Endothelial cell of umbilical vein (primary cell): Measurements from ENCODE around the gene KIF26B. TPM values are rescaled to one million over a fixed set of nuclear protein-coding genes. Genes with fewer than 3 reads are reported as not detected.

Experiments
- BruUV-seq: library from RNA; stranded (reverse); fragments of 400-500 nt; replicated peaks from 2 replicates; lab custom pipeline; 2021; lab: Mats Ljungman, UMichigan
- CTCF ChIA-PET: fragments of 300-600, 350-600 bp; sonication (Branson Sonifier 250); formaldehyde crosslinking; loops from one replicate; lab custom pipeline; 2021; ENCODE audit warnings: antibody characterized with exemption, inconsistent platforms; lab: Charles Lee
- POLR2A ChIA-PET: fragments of 300-600, 350-600 bp; sonication (Branson Sonifier 250); formaldehyde crosslinking; loops from one replicate; lab custom pipeline; 2021; ENCODE audit warnings: antibody characterized with exemption, inconsistent platforms; lab: Charles Lee
- DNase-seq: peaks from one replicate; pipeline ENCODE4 v3.0.0-alpha.2; 2011; ENCODE audit warnings: low read depth, low spot score
- FAIRE-seq: peaks from 2 replicates; lab custom pipeline; 2011; peaks lifted over from hg19 to GRCh38; lab: Jason Lieb, UNC
- H2AFZ ChIP-seq: 2 replicates; pipeline ENCODE4 v1.6.0; 2012; ENCODE audit warnings: low read depth, low read length, control low read depth, inconsistent platforms
- H3K27ac ChIP-seq: 2 replicates; pipeline ENCODE4 v1.5.1; 2011; ENCODE audit warnings: low read depth, mild to moderate bottlenecking, control low read depth, low read length, moderate library complexity; ENCODE audit not compliant: insufficient read depth
- H3K27me3 ChIP-seq, 2 experiments: 2 replicates each; pipeline versions ENCODE4 v1.6.0 to v1.6.1; 2011; ENCODE audit warnings: low read length in 2 of 2, mixed read lengths in 1 of 2; ENCODE audit not compliant: control insufficient read depth in 2 of 2, insufficient read depth in 2 of 2
- H3K36me3 ChIP-seq, 2 experiments: 2 replicates in 1 of 2; 3 replicates in 1 of 2; pipeline ENCODE4 v1.5.1; 2011; ENCODE audit warnings: low read length in 2 of 2, mild to moderate bottlenecking in 1 of 2, moderate library complexity in 1 of 2; ENCODE audit not compliant: control insufficient read depth in 2 of 2, insufficient read depth in 2 of 2; ENCODE audit errors: extremely low read depth in 1 of 2
- H3K4me1 ChIP-seq: 3 replicates; pipeline ENCODE4 v1.5.1; 2011; ENCODE audit warnings: mild to moderate bottlenecking, low read length; ENCODE audit not compliant: control insufficient read depth, insufficient read depth; ENCODE audit errors: extremely low read depth
- H3K4me2 ChIP-seq: 2 replicates; pipeline ENCODE4 v1.6.1; 2011; ENCODE audit warnings: low read length, control low read depth, mixed read lengths; ENCODE audit not compliant: insufficient read depth
- H3K4me3 ChIP-seq, 3 experiments: fragments of 200-600 bp in 1 of 3; sonication (generic), shearing (Covaris generic) in 1 of 3; replicated peaks in 1 of 3; 2 replicates each; pipeline ENCODE4 v1.5.1; 2011 to 2016; ENCODE audit warnings: control low read depth in 3 of 3, low read length in 3 of 3, mild to moderate bottlenecking in 2 of 3, inconsistent platforms in 1 of 3, low read depth in 1 of 3, moderate library complexity in 1 of 3; ENCODE audit not compliant: insufficient read depth in 1 of 3
- H3K79me2 ChIP-seq: 2 replicates; pipeline ENCODE4 v1.6.0; 2012; ENCODE audit warnings: low read length, inconsistent platforms; ENCODE audit not compliant: control insufficient read depth, insufficient read depth
- H3K9ac ChIP-seq: replicated peaks from 2 replicates; pipeline ENCODE3; 2011; ENCODE audit warnings: low read length, control low read depth; ENCODE audit not compliant: insufficient read depth; ENCODE audit errors: extremely low read depth
- H3K9me1 ChIP-seq: replicated peaks from 3 replicates; pipeline ENCODE4 v1.6.0; 2011; ENCODE audit warnings: mild to moderate bottlenecking, low read length; ENCODE audit not compliant: control insufficient read depth, insufficient read depth; ENCODE audit errors: extremely low read depth
- H3K9me3 ChIP-seq: replicated peaks from 2 replicates; pipeline ENCODE4 v1.5.1; 2012; ENCODE audit warnings: low read length, inconsistent platforms; ENCODE audit not compliant: control insufficient read depth, insufficient read depth
- H4K20me1 ChIP-seq: replicated peaks from 2 replicates; pipeline ENCODE3; 2011; ENCODE audit warnings: mild to moderate bottlenecking, low read length; ENCODE audit not compliant: control insufficient read depth, insufficient read depth; ENCODE audit errors: extremely low read depth
- CTCF ChIP-seq, 2 donors: IDR thresholded peaks; 1 replicate in 1 of 2; 2 replicates in 1 of 2; pipeline ENCODE4 v1.5.1; 2011; ENCODE audit warnings: low read length in 2 of 2, mild to moderate bottlenecking in 2 of 2, moderate library complexity in 2 of 2, control low read depth in 1 of 2, inconsistent platforms in 1 of 2, low read depth in 1 of 2; ENCODE audit not compliant: insufficient read depth in 1 of 2; ENCODE audit errors: extremely low read depth in 1 of 2
- EZH2 ChIP-seq: IDR thresholded peaks from 2 replicates; pipeline ENCODE4 v1.6.1; 2012; ENCODE audit warnings: borderline replicate concordance, low read depth, mild to moderate bottlenecking, moderate library complexity, low read length, inconsistent platforms; ENCODE audit not compliant: severe bottlenecking
- FOS ChIP-seq: IDR thresholded peaks from 2 replicates; pipeline ENCODE4 v1.6.1; 2011; ENCODE audit warnings: mild to moderate bottlenecking, low read length, moderate library complexity, borderline replicate concordance; ENCODE audit not compliant: insufficient read depth
- GATA2 ChIP-seq: IDR thresholded peaks from 2 replicates; pipeline ENCODE4 v1.7.0; 2011; ENCODE audit warnings: low read depth, mild to moderate bottlenecking, moderate library complexity, mixed read lengths, low read length; ENCODE audit not compliant: insufficient read length, insufficient read depth
- JUN ChIP-seq: IDR thresholded peaks from 2 replicates; pipeline ENCODE4 v1.6.1; 2011; ENCODE audit warnings: borderline replicate concordance, low read depth; ENCODE audit not compliant: insufficient read length, insufficient read depth
- MAX ChIP-seq: IDR thresholded peaks from 2 replicates; pipeline ENCODE4 v1.6.1; 2011; ENCODE audit not compliant: insufficient read depth, insufficient read length
- MYC ChIP-seq: IDR thresholded peaks from one replicate; pipeline ENCODE4 v1.6.1; 2011; ENCODE audit warnings: mild to moderate bottlenecking, low read depth, low read length
- POLR2A ChIP-seq: IDR thresholded peaks from 2 replicates; pipeline ENCODE4 v1.6.1; 2012; ENCODE audit warnings: low read depth, mild to moderate bottlenecking, control low read depth, low read length
- POLR2AphosphoS5 ChIP-seq: IDR thresholded peaks from 2 replicates; pipeline ENCODE4 v1.6.1; 2012; ENCODE audit warnings: low read depth, mild to moderate bottlenecking, control low read depth, low read length, moderate library complexity; ENCODE audit not compliant: insufficient read depth
- dilution Hi-C: fragments of 300-500 bp; cut with MboI; formaldehyde crosslinking; loops from one replicate; pipeline ENCODE4 v1.15.0; 2019; ENCODE audit warnings: low sequenced_read_pairs; ENCODE audit not compliant: extremely low pct_ligation_motif_present
- intact Hi-C: fragments of 100-400 bp; cut with micrococcal nuclease; formaldehyde crosslinking; loops from one replicate; pipeline ENCODE4 v1.10.0; 2022
- polyA plus RNA-seq, 4 experiments: library from polyadenylated mRNA; depleted of rRNA in 3 of 4; stranded (reverse) in 3 of 4; unstranded in 1 of 4; fragments of >200 nt; gene quantifications; 2 replicates each; pipeline versions ENCODE4 v1.2.1 to v1.2.3, GENCODE V29; 2011 to 2012; ENCODE audit warnings: missing spikeins in 1 of 4
- total RNA-seq: library from RNA; stranded (reverse); gene quantifications from 2 replicates; pipeline ENCODE4 v1.2.3, GENCODE V29; 2021

KIF26B gene
- total and polyA plus RNA-seq, 2 donors (not counting 3 experiments of a cell fraction or from before 2014, with no cell fraction given): 0.04 to 0.49 TPM

GRCh38 chr1:245454051-245454450 is 299.3 kb downstream of the KIF26B start:
- H3K27me3 ChIP-seq: no peaks in the 10 kb centered on the region
- dilution Hi-C loops (no loop called here), intact Hi-C loops (no loop called here)
- no peaks in the 10 kb centered on the region for H3K79me2 ChIP-seq
- H2AFZ ChIP-seq: no peak overlapping the region
- H3K36me3 ChIP-seq: no peaks in the 10 kb centered on the region
- no peaks in the 10 kb centered on the region for H3K9me3 ChIP-seq
- POLR2A ChIA-PET: no interaction called here
- H4K20me1 ChIP-seq: no peaks in the 10 kb centered on the region
- TF ChIP-seq POLR2AphosphoS5 (no peak), MAX (no peak), EZH2 (no peak), GATA2 (no peak), POLR2A (no peak), CTCF (IDR thresholded peaks at IDR 0.05; ENCODE audit: extremely low read depth in 1 of 2, insufficient read depth in 1 of 2, low read depth in 1 of 2, low read length in 2 of 2) (no peak), JUN (no peak), MYC (no peak), FOS (no peak)
- H3K27ac ChIP-seq: no peak overlapping the region
- no peak overlapping the region for H3K4me3 ChIP-seq
- no peaks in the 10 kb centered on the region for H3K9me1 ChIP-seq
- CTCF ChIA-PET: no interaction called here
- no peak overlapping the region for H3K9ac ChIP-seq
- no TSS peak for BruUV-seq
- no peak for FAIRE-seq
- no peak for DNase-seq
- no peaks in the 10 kb centered on the region for H3K4me1 ChIP-seq
- H3K4me2 ChIP-seq: no peak overlapping the region
